H9 (cell line): ENCODE results near the gene JMJD8. TPM values are rescaled to one million over a fixed set of nuclear protein-coding genes. Genes with fewer than 3 reads are reported as not detected.

ENCODE experiments used
- DNase-seq: peaks from one replicate; pipeline ENCODE4 v3.0.0-alpha.2; 2017
- H2AFZ ChIP-seq: one replicate; pipeline ENCODE4 v1.6.1; 2013; ENCODE audit warnings: mild to moderate bottlenecking, low read length, control low read depth, moderate library complexity
- H2AK5ac ChIP-seq: 2 replicates; pipeline ENCODE4 v1.6.1; 2013; ENCODE audit warnings: low read length, control low read depth, mixed read lengths; ENCODE audit not compliant: insufficient read length
- H2BK120ac ChIP-seq: one replicate; pipeline ENCODE4 v1.6.1; 2013; ENCODE audit warnings: low read depth, mild to moderate bottlenecking, low read length, control low read depth, inconsistent platforms; ENCODE audit not compliant: poor library complexity, severe bottlenecking
- H2BK12ac ChIP-seq: 2 replicates; pipeline ENCODE4 v1.6.1; 2013; ENCODE audit warnings: low read length, control low read depth, mixed read lengths, low read depth; ENCODE audit not compliant: insufficient read length
- H2BK15ac ChIP-seq: 2 replicates; pipeline ENCODE4 v1.6.1; 2013; ENCODE audit warnings: low read depth, low read length, control low read depth
- H2BK20ac ChIP-seq: one replicate; pipeline ENCODE4 v1.6.1; 2013; ENCODE audit warnings: low read depth, mild to moderate bottlenecking, low read length, control low read depth, inconsistent platforms; ENCODE audit not compliant: poor library complexity, severe bottlenecking
- H2BK5ac ChIP-seq: 2 replicates; pipeline ENCODE4 v1.6.1; 2013; ENCODE audit warnings: low read length, control low read depth, mixed read lengths; ENCODE audit not compliant: insufficient read length
- H3K14ac ChIP-seq: 2 replicates; pipeline ENCODE4 v1.6.1; 2013; ENCODE audit warnings: low read length, control low read depth; ENCODE audit not compliant: insufficient read depth
- H3K18ac ChIP-seq: 2 replicates; pipeline ENCODE4 v1.6.1; 2013; ENCODE audit warnings: low read depth, mild to moderate bottlenecking, mixed read lengths, low read length, control low read depth; ENCODE audit not compliant: insufficient read length
- H3K23ac ChIP-seq: 2 replicates; pipeline ENCODE4 v1.6.1; 2013; ENCODE audit warnings: low read length, control low read depth, mixed read lengths, low read depth; ENCODE audit not compliant: insufficient read length
- H3K23me2 ChIP-seq: 2 replicates; pipeline ENCODE4 v1.6.1; 2013; ENCODE audit warnings: low read depth, mild to moderate bottlenecking, mixed read lengths, low read length, control low read depth; ENCODE audit not compliant: insufficient read length, poor library complexity, severe bottlenecking
- H3K27ac ChIP-seq: 2 replicates; pipeline ENCODE4 v1.5.1; 2013; ENCODE audit warnings: low read length, control low read depth, mixed read lengths, low read depth; ENCODE audit not compliant: insufficient read length
- H3K27me3 ChIP-seq: 2 replicates; pipeline ENCODE4 v1.6.1; 2013; ENCODE audit warnings: low read length, control low read depth, inconsistent platforms; ENCODE audit not compliant: insufficient read depth
- H3K4ac ChIP-seq: 2 replicates; pipeline ENCODE4 v1.6.1; 2013; ENCODE audit warnings: low read depth, mild to moderate bottlenecking, control low read depth, inconsistent platforms, low read length, moderate library complexity
- H3K4me1 ChIP-seq: 2 replicates; pipeline ENCODE4 v1.6.1; 2013; ENCODE audit warnings: low read length, control low read depth, inconsistent platforms; ENCODE audit not compliant: insufficient read depth
- H3K4me2 ChIP-seq: 2 replicates; pipeline ENCODE4 v1.6.1; 2013; ENCODE audit warnings: low read length, control low read depth, mixed read lengths; ENCODE audit not compliant: insufficient read length, insufficient read depth
- H3K56ac ChIP-seq: 2 replicates; pipeline ENCODE4 v1.6.1; 2013; ENCODE audit warnings: low read depth, mild to moderate bottlenecking, mixed read lengths, low read length, control low read depth; ENCODE audit not compliant: insufficient read length
- H3K79me1 ChIP-seq: 2 replicates; pipeline ENCODE4 v1.6.1; 2013; ENCODE audit warnings: low read depth, mild to moderate bottlenecking, moderate library complexity, low read length, control low read depth, inconsistent platforms; ENCODE audit not compliant: insufficient read depth, poor library complexity, severe bottlenecking
- H3K79me2 ChIP-seq: 2 replicates; pipeline ENCODE4 v1.6.1; 2013; ENCODE audit warnings: low read length, control low read depth, inconsistent platforms; ENCODE audit not compliant: insufficient read depth
- H3K9ac ChIP-seq: 2 replicates; pipeline ENCODE4 v1.6.1; 2013; ENCODE audit warnings: low read length, control low read depth, mixed read lengths; ENCODE audit not compliant: insufficient read length; ENCODE audit errors: extremely low read depth
- H3K9me3 ChIP-seq: one replicate; pipeline ENCODE4 v1.6.1; 2013; ENCODE audit warnings: low read depth, low read length, inconsistent platforms; ENCODE audit not compliant: control insufficient read depth
- H3T11ph ChIP-seq: one replicate; pipeline ENCODE4 v1.6.1; 2013; ENCODE audit warnings: mild to moderate bottlenecking, low read length, control low read depth, inconsistent platforms
- H4K20me1 ChIP-seq: one replicate; pipeline ENCODE4 v1.6.1; 2013; ENCODE audit not compliant: control insufficient read depth, insufficient read length, insufficient read depth
- H4K5ac ChIP-seq: 2 replicates; pipeline ENCODE4 v1.6.1; 2013; ENCODE audit warnings: low read depth, mild to moderate bottlenecking, mixed read lengths, low read length, control low read depth; ENCODE audit not compliant: insufficient read length
- H4K8ac ChIP-seq: replicated peaks from 2 replicates; pipeline ENCODE4 v1.6.1; 2013; ENCODE audit warnings: low read length, control low read depth, mixed read lengths, low read depth; ENCODE audit not compliant: insufficient read length
- H4K91ac ChIP-seq: 2 replicates; pipeline ENCODE4 v1.6.1; 2013; ENCODE audit warnings: low read depth, mild to moderate bottlenecking, moderate library complexity, mixed read lengths, low read length, control low read depth; ENCODE audit not compliant: insufficient read length
- H3K27ac Mint-ChIP-seq, 3 experiments: 2 replicates in 2 of 3; 3 replicates in 1 of 3; pipeline ENCODE4 v1.8.0; 2020 to 2021; ENCODE audit warnings: mixed read lengths in 3 of 3, mild to moderate bottlenecking in 1 of 3, moderate library complexity in 1 of 3
- H3K27me3 Mint-ChIP-seq: 2 replicates; pipeline ENCODE4 v1.8.0; 2021; ENCODE audit warnings: low read depth, mild to moderate bottlenecking, moderate library complexity, mixed read lengths
- H3K36me3 Mint-ChIP-seq, 3 experiments: 2 replicates in 2 of 3; 3 replicates in 1 of 3; pipeline ENCODE4 v1.8.0; 2020 to 2021; ENCODE audit warnings: low read depth in 3 of 3, mixed read lengths in 3 of 3; ENCODE audit not compliant: insufficient read depth in 1 of 3
- H3K4me1 Mint-ChIP-seq, 2 experiments: 2 replicates each; pipeline ENCODE4 v1.8.0; 2020; ENCODE audit warnings: mixed read lengths in 2 of 2
- H3K4me3 Mint-ChIP-seq, 2 experiments: 2 replicates in 1 of 2; 3 replicates in 1 of 2; pipeline ENCODE4 v1.8.0; 2020 to 2021; ENCODE audit warnings: mild to moderate bottlenecking in 2 of 2, mixed read lengths in 2 of 2, moderate library complexity in 1 of 2
- H3K9me3 Mint-ChIP-seq, 2 experiments: 2 replicates in 1 of 2; 3 replicates in 1 of 2; pipeline ENCODE4 v1.8.0; 2020; ENCODE audit warnings: mild to moderate bottlenecking in 2 of 2, mixed read lengths in 2 of 2, moderate library complexity in 1 of 2
- WGBS: extraction: QIAGEN DNeasy Blood & Tissue Kit; methylation state at CpG from one replicate; pipeline ENCODE4 v1.1.7; 2013; ENCODE audit warnings: missing lambda C conversion rate, low lambda C conversion rate, mixed read lengths; ENCODE audit not compliant: insufficient read length; ENCODE audit errors: extremely low coverage; 5-methylcytosine and 5-hydroxymethylcytosine counted together
- total RNA-seq: library from RNA; stranded (reverse); gene quantifications from 2 replicates; pipeline ENCODE4 v1.2.1, GENCODE V29; 2021
- TF ChIP-seq, protein P1 (sequence below): fragments of 200-600 bp; sonication (generic); conservative IDR thresholded peaks from 3 replicates; pipeline ENCODE4 v1.8.0; 2021; ENCODE audit warnings: antibody characterized with exemption, mild to moderate bottlenecking

Gene JMJD8
- total RNA-seq, 1 experiment from 2014 or later: 52.7 TPM

DNA sequence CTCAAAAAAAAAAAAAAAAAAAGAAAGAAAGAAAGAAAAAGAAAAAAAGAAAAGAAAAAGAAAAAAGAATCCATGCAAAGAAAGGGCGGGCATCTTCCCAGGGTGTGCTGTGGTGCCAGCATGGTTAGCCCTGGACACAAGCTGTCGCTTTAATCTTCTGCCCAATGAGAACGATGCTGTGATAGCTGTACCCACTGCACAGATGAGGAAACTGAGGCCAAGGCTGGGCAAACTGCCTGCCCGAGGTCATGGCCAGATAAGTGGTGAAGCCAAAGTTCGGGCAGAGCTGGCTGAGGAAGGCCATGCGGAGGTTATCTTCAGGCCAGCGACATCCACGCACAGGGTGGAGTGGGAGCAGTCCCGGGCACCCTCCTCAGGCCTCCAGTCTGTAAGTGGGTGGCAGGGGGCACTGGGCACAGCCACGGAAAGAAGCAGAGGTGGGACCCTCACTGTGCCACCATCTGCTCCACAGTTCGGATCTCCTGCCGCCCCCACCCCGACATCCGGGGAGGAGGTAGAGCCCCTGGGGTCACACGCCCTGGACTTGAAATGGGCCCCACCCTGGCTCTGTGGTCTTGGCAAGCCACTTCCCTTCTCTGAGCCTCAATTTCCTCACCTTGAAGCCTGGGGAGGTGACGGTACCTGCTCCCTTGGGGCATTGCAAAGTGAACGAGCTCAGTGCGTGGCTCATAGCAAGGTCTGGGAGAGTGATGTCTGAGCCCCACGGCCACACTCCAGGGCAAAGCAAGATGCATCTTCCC is 15.0 kb upstream of the JMJD8 start:
- Histone ChIP-seq H3K27me3 (peaks cover 39% of the 10 kb centered on the region), H2AK5ac (no peak overlapping the region), H3K79me1 (no peaks in the 10 kb centered on the region), H3K4me1 (no peaks in the 10 kb centered on the region), H3K4me2 (no peak overlapping the region), H2BK12ac (no peak overlapping the region), H3K23me2 (peaks cover 15% of the 10 kb centered on the region), H2BK120ac (no peak overlapping the region), H3K4ac (no peak overlapping the region), H4K91ac (no peak overlapping the region), H3K79me2 (no peaks in the 10 kb centered on the region), H2BK5ac (no peak overlapping the region), H4K8ac (no peak overlapping the region), H2AFZ (no peak overlapping the region), H3K9ac (no peak overlapping the region), H4K20me1 (no peaks in the 10 kb centered on the region), H3K14ac (no peak overlapping the region), H3K23ac (no peak overlapping the region), H3K56ac (no peak overlapping the region), H3K18ac (no peak overlapping the region), H3K9me3 (no peaks in the 10 kb centered on the region), H3T11ph (no peak overlapping the region), H4K5ac (no peak overlapping the region), H2BK20ac (no peak overlapping the region), H3K27ac (no peak overlapping the region), H2BK15ac (no peak overlapping the region)
- H3K27me3 Mint-ChIP-seq: peaks cover 94% of the 10 kb centered on the region
- no peak overlapping the region for H3K4me3 Mint-ChIP-seq
- WGBS: no CpG with 5 or more reads among the region's 19 CpGs
- H3K9me3 Mint-ChIP-seq: no peaks in the 10 kb centered on the region
- no peak overlapping the region for H3K27ac Mint-ChIP-seq
- peaks cover 0 to 3% (median 0%) of the 10 kb centered on the region in 3 experiments; a peak in 2 of 7 replicates for H3K36me3 Mint-ChIP-seq
- peaks cover 0 to 12% of the 10 kb centered on the region in 2 experiments; a peak in 2 of 4 replicates for H3K4me1 Mint-ChIP-seq
- no peak for DNase-seq
- TF ChIP-seq, protein P1, sequence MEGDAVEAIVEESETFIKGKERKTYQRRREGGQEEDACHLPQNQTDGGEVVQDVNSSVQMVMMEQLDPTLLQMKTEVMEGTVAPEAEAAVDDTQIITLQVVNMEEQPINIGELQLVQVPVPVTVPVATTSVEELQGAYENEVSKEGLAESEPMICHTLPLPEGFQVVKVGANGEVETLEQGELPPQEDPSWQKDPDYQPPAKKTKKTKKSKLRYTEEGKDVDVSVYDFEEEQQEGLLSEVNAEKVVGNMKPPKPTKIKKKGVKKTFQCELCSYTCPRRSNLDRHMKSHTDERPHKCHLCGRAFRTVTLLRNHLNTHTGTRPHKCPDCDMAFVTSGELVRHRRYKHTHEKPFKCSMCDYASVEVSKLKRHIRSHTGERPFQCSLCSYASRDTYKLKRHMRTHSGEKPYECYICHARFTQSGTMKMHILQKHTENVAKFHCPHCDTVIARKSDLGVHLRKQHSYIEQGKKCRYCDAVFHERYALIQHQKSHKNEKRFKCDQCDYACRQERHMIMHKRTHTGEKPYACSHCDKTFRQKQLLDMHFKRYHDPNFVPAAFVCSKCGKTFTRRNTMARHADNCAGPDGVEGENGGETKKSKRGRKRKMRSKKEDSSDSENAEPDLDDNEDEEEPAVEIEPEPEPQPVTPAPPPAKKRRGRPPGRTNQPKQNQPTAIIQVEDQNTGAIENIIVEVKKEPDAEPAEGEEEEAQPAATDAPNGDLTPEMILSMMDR: no peak
